Fibroblast of upper back skin (primary cell): Measurements from ENCODE around the gene DYNLT1.
"Not testable (repeated sequence)": the region's sequence is repeated elsewhere in the genome, so short reads cannot be mapped to it uniquely, and the experiment has no call there.

ENCODE experiments used
- DNase-seq: peaks from one replicate; pipeline ENCODE4 v3.0.0-alpha.2; 2013

Gene DYNLT1

DNA sequence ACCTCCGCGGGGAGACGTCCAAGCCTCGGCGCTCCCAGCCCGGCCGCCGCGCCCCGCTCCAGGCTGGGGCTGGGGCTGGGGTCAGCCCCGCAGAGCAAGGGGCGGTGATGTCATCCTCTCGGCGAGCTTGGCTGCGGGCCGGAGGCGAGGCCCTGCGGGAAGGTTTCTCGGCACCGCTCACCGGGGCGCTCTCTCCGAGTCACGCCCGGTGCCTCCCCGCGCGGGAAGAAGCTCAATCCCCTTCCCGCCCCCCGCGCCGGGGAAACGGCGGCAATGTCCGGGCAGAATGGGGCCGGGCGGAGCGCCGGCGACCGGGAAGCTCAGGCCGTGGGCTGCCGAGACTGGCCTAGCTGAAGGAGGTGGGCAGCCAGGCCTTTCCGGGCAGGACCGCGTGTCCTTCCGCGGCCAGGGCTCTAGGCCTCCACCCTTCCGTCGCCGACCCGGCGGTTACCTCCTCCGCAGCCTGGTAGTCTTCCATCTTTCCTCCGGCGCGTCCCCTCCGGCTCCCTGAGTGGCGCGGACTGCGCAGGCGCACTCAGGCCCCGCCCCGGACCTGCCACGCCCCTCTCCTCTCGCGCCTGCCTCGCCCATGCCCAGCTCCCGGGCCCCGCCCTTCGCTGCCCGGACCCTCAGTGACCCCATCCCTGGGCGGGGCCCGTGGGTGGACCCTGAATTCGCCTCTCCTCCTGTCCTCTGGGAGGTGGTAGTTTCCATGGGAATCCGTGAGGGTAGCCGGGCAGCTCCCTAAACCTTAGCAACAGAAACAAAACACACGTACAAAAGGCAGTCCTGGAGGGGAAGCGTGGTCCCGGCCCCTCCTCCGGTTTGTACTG, at the start of gene DYNLT1:
Gene DYNLT1, minus strand, starts transcription at position 513 of the 833 bp plus-strand sequence. Its CDS starts 35 bp downstream, at position 478.
- peak; percentile 89 for DNase-seq

GRCh38 chr6:158688860-158689259, 44.3 kb upstream of the DYNLT1 start:
- no peak for DNase-seq

DNA sequence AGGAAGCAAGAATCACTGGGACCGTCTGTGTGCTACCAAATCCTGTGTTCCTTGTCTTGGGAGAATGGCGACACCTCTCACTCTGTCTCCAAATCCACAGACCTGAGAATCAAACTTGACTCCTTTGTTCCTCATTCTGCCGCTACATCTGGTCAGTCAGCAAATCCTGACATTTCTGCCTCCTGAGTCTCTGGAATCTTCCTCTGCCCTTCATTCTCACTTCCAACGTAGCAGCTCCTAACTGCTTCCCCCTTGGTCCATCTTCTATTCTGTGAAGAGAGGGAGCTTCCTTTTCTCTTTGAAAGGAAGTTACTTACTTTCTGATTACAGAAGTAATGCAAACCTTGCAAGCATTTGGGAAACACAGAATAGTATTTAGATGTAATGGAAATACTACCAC, 43.0 kb upstream of the DYNLT1 start:
- DNase-seq, result no peak

GRCh38 chr6:158686791-158687381, 42.3 kb upstream of the DYNLT1 start:
- DNase-seq, result no peak

GRCh38 chr6:158686311-158686710, 41.8 kb upstream of the DYNLT1 start:
- no peak for DNase-seq

- DNase-seq, result no peak
Measured at GRCh38 chr6:158684745-158685324, 40.3 kb upstream of the DYNLT1 start.

DNA sequence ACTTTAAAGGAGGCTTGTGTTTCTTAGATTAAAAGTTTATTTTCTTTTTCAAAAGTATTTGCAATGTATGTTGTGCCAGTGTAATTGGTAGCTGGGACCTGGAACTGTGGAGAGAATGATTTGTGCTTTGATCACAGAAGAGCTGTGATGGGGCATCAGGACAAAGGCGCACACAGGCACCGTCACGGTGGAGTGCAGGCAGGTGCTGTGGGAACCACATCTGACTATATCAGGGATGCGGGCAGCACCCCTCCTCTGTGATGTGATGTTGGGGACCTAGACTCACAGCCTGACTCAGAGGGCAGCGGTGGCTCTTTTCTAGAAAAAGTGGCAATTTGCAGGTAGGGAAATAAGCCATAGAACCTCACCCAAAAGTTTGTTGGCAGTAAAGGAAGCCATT, 39.8 kb upstream of the DYNLT1 start:
- no peak for DNase-seq

GRCh38 chr6:158680481-158680880, 35.9 kb upstream of the DYNLT1 start:
- DNase-seq, result no peak

GRCh38 chr6:158680015-158680414, 35.5 kb upstream of the DYNLT1 start:
- DNase-seq, result no peak

DNA sequence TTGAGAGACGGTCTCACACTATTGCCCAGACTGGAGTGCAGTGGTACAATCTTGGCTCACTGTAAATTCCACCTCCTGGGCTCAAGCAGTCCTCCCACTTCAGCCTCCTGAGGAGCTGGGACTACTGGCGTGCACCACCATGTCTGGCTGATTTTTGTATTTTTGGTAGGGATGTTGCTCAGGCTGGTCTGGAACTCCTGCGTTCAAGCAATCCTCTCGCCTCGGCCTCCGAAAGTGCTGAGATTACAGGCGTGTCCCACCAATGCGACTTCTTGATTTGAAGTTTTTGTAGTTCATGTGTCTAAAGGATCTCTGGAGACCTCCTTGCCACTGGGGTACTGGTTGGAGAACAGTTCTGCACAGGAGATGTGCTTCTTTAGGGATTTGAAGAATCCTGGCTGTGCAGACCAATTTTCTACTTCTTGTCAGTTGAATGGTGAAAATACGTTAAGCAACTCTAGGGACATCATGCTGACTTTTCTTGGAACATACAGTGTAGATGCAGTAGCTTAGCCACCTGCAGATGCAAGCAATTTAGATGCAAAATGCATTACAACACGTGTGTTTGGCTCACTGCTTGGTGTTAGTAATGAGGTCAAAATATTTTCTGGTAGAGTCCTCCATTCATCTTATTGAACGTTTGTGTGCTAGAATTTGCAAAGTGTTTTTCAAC, 33.5 kb upstream of the DYNLT1 start:
- no peak for DNase-seq

DNA sequence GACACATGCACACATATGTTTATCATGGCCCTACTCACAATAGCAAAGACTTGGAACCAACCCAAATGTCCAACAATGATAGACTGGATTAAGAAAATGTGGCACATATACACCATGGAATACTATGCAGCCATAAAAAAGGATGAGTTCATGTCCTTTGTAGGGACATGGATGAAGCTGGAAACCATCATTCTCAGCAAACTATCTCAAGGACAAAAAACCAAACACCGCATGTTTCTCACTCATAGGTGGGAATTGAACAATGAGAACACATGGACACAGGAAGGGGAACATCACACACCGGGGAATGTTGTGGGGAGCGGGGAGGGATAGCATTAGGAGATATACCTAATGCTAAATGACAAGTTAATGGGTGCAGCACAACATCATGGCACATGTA, 32.6 kb upstream of the DYNLT1 start:
- not testable (repeated sequence) for DNase-seq

DNA sequence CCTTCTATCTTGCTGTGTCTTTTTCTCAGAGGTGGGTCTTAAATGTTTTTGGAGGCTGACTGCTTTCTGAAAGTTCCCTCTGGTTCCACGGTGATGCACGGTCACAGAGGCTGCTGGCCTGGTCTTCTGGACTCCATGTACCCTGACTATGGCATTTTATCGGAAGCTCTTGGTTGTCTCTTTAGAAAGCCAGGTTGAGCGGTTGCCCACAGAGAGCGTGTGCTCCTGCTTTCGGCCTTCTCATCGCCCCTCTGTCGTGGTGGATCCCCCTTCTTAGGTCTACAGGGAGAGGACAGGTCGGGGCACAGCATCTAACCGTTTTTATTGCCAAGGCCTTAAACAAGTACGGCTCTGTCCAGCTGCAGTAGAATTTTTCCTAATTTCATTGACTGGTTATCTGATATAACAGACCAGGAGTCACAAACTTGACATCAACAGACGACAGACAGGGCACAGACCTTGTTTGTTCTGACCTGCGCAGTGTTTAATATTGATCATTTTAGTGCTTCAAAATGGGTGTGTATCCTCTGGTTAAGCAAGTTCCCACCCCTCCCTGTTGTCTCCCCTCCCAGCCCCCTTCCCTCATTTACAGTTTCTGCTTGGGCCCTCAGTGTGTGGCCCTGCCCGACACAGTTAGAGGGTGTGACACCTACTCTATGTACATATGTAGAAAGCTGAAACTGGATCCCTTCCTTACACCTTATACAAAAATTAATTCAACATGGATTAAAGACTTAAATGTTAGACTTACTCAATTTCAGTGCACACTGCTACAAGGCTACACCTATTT, 30.0 kb upstream of the DYNLT1 start:
- DNase-seq, result no peak

- DNase-seq, result no peak
Measured at GRCh38 chr6:158672726-158673125, 28.2 kb upstream of the DYNLT1 start.

- DNase-seq, result not testable (repeated sequence)
Measured at GRCh38 chr6:158672119-158672518, 27.6 kb upstream of the DYNLT1 start.

DNA sequence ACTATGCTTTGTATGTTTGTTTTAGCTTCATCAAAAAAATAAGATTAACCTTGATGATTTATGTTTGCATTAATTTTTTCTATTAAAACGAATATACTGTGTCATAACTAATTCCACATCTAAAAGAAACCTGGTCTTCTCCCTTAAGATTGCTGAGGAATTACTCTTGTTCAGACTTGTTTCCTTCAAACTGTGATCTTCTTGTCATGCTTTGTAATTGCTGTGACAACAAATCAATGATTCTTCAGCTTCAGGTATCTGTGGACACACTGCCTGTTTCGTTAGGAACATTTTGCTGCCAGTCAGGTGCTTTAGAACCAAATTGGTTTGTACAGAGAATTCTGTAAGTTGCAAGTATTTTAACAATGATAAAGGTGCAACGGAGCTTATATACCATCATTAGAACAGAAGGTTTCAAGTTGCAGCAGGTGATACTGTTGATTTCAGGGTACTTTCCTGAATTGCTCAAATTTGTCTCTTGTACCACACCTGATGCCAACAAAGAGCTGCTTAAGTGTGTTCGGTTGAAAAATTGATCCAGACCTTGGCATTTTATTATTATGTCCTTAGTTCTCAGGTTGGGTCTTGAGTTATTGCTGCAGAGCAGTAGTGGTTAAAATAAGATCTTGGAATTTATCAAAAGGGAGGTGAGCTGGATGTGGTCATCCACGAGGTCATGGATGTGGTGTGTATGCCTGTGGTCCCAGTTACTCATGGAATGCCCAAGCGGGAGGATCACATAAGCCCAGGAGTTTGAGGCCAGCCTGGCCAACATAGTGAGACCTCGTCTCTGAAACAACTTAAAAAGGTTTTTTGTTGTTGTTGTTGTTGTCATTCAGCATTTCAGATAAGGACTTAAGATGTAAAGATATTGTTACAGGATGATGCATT, 24.8 kb upstream of the DYNLT1 start:
- peak; percentile 44 for DNase-seq

- no peak for DNase-seq
Measured at GRCh38 chr6:158668707-158669103, 24.2 kb upstream of the DYNLT1 start.

GRCh38 chr6:158667360-158667981, 22.9 kb upstream of the DYNLT1 start:
- no peak for DNase-seq

DNA sequence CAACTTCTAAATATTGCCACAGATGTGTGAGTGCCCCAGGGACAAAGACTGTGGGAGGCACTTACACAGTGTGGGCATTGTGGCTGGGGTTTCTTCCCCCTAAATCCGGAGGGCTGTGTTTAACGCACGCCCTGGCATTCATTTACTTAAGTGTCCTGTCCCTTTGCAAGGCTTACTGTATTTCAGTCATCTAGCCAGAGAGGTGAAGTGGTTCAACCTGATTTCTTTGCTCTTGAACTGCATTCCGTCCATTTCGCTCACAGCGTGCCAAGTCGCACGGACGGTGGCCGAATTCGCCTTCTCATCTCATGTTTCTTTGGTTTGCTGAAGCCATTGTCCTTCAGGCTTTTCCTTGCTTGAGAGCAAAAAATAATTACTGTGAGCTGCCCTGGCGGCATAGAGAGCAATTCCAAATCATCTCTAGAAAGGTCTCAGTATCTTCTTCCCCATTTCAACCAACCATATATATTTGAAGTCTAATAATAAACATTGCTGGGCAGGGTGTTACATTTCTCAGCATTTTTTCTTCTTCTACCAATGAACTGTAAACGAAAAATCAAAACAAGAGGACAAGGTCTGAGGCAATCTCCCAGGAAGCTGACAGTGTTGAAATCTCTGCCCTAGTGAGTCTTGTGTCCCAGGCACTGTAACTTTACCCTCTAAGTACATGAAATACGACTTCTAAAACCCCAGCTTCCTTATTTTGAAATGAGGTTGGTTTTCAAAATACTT, 22.3 kb upstream of the DYNLT1 start:
- peak; percentile 39 for DNase-seq

DNA sequence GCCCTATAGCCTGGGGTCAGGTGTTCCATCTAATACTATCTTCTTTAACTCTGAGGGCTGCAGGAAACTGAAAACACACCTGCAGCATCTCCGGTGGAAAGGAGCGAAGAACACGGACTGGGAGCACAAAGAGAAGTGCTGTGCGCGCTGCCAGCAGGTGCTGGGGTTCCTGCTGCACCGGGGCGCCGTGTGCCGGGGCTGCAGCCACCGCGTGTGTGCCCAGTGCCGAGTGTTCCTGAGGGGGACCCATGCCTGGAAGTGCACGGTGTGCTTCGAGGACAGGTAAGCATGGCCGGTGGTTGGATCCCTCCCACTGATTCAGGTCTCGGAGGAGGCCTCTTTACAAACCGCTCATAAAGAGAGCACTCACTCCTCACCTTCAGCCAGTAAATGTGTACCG, 20.8 kb upstream of the DYNLT1 start:
- DNase-seq, result no peak

DNA sequence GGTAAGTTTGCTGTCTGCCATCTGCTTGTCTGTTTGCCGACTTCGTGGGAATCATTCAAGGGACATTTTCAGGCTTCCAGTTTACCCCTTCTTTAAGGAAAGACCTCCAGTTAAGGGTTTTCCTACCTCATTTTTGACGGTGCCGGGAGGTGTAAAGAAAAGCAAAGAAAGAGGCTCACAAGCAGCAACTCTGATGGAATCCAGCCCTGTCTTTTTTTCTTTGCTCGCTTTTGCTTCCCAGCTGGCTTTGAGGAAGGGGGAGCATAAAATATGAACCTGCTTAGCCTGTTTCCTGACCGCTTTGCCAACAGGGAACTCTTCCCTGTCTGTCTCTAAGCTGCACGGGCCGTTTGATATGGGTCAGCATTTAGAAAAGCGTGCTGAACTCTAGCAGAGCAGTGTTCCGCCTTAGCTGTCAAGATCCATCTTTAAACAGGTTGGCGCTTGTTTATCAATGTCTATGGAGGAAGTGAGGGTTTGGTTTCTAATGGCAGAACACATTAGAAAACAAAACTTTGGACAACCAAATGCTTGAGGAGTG, 19.2 kb upstream of the DYNLT1 start:
- no peak for DNase-seq
